AG10803 (cell line): ENCODE measurements around the gene ZNF488.
"Not testable (repeated sequence)": the region's sequence is repeated elsewhere in the genome, so short reads cannot be mapped to it uniquely, and the experiment has no call there.

Experiments
- DNase-seq: peaks from one replicate; pipeline ENCODE4 v3.0.0; 2010; ENCODE audit warnings: low read depth
- H3K4me3 ChIP-seq: 2 replicates; pipeline ENCODE4 v1.5.1; 2011; ENCODE audit warnings: mild to moderate bottlenecking, low read length, control low read depth
- TF ChIP-seq, protein P1 (sequence below): conservative IDR thresholded peaks from 2 replicates; pipeline ENCODE4 v1.5.1; 2011; ENCODE audit warnings: mild to moderate bottlenecking, low read length, control low read depth, inconsistent platforms

Gene ZNF488

DNA sequence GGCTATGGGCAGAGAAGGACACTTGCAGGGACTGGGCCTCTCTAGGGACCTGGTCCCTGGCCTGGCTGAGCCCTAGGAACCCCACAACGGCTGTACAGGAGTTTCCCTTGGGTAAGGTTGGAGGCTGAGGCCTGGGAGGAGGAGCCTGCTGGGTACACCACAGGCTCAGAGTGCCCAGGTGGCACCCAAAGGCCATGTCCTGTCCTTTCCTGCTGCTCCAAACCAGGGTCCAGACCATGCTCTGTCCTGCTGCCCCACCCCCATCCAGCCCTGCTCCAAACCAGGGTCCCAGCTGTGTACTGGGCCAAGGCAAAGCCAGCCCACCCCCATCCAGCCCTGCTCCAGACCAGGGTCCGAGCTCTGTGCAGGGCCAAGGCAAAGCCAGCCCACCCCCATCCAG is 35.3 kb upstream of the ZNF488 start:
- no peak overlapping the region for H3K4me3 ChIP-seq
- DNase-seq = no peak
- TF ChIP-seq, protein P1, sequence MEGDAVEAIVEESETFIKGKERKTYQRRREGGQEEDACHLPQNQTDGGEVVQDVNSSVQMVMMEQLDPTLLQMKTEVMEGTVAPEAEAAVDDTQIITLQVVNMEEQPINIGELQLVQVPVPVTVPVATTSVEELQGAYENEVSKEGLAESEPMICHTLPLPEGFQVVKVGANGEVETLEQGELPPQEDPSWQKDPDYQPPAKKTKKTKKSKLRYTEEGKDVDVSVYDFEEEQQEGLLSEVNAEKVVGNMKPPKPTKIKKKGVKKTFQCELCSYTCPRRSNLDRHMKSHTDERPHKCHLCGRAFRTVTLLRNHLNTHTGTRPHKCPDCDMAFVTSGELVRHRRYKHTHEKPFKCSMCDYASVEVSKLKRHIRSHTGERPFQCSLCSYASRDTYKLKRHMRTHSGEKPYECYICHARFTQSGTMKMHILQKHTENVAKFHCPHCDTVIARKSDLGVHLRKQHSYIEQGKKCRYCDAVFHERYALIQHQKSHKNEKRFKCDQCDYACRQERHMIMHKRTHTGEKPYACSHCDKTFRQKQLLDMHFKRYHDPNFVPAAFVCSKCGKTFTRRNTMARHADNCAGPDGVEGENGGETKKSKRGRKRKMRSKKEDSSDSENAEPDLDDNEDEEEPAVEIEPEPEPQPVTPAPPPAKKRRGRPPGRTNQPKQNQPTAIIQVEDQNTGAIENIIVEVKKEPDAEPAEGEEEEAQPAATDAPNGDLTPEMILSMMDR = no peak

DNA sequence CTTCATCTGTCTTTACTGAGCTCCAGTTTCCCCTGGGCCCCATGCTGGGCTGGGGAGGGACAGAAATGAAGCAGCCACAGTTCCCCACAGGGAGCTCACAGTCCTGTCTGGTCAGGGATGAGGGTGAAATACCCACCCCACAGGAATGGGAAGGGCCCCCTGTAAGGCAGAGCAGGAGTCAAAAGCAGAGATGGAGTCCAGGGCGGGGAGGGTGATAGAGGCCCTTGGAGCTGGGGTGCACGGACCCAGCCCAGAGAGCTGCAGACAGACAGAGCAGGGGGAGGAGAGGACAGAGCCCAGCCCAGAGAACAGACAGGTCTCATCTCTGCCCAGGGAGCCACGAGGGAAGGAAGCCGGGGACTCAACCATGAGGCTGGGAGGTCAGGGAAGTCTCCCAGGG is 34.9 kb upstream of the ZNF488 start:
- H3K4me3 ChIP-seq = no peak overlapping the region
- TF ChIP-seq, protein P1 = no peak
- DNase-seq = no peak

DNA sequence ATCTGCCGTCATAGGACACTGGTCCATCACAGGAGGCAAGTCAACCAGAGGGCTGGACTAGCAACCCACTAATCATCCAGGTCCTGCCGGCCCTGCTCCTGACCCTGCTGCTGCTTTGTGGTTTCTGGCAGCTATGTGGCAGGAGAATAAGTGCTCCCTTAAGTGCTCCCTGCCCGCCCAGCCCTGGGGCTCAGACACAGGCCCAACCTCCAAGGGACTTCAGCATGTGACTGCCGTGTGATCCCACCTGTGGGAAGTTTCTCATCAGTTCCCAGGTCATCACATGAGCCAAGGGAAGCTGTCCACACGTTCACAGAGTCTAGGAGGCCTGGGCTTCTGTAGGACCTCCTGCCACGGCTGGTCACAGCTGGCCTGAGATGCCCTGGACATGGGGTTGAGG is 34.2 kb upstream of the ZNF488 start:
- TF ChIP-seq, protein P1 = no peak
- H3K4me3 ChIP-seq = no peak overlapping the region
- no peak for DNase-seq

DNA sequence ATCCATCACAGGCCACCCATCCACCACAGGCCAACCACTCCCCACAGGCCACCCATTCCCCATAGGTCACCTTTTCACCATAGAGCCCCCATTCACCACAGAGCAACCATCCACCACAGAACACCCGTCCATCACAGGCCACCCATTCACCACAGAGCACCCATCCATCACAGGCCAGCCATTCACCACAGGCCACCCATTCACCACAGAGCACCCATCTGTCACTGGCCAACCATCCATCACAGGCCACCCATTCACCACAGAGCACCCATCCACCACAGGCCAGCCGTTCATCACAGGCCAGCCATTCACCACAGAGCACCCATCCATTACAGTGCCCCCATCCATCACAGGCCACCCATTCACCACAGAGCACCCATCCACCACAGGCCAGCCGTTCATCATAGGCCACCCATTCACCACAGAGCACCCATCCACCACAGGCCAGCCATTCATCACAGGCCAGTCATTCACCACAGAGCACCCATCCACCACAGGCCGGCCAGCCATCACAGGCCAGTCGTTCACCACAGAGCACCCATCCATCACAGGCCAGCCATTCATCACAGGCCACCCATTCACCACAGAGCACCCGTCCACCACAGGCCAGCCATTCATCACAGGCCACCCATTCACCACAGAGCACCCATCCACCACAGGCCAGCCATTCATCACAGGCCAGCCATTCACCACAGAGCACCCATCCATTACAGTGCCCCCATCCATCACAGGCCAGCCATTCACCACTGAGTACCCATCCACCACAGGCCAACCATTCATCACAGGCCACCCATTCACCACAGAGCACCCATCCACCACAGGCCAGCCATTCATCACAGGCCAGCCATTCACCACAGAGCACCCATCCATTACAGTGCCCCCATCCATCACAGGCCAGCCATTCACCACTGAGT is 32.5 kb upstream of the ZNF488 start:
- H3K4me3 ChIP-seq, DNase-seq: not testable (repeated sequence)

DNA sequence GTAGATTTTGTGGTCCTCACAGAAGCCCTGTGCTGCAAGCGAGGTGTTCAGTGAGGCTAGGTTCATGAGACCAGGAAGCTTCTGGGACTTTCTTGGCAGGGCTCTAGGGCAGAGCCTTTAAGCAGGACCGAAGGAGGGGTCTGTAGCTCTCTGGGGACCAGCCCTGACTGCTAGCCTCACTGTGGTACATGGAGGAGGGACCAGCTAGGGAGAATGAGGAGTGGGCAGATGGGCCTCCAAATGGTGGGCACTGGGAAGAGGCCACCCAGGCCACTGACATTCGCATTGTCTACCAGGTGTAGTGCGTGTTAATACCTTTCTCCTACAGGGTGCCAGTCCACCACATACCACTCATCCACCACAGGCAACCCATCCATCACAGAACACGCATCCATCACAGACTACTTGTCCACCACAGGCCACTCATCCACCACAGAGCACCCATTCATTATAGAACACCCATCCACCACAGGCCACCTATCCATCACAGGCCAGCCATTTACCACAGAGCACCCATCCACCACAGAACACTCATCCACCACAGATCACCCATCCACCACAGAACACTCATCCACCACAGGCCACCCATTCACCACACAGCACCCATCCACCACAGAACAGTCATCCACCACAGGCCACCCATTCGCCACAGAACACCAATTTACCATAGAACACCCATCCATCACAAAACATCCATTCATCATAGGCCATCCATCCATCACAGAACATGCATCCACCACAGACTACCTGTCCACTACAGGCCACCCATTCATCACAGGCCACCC is 31.6 kb upstream of the ZNF488 start:
- no peak overlapping the region for H3K4me3 ChIP-seq
- no peak for DNase-seq
- TF ChIP-seq, protein P1 = no peak

DNA sequence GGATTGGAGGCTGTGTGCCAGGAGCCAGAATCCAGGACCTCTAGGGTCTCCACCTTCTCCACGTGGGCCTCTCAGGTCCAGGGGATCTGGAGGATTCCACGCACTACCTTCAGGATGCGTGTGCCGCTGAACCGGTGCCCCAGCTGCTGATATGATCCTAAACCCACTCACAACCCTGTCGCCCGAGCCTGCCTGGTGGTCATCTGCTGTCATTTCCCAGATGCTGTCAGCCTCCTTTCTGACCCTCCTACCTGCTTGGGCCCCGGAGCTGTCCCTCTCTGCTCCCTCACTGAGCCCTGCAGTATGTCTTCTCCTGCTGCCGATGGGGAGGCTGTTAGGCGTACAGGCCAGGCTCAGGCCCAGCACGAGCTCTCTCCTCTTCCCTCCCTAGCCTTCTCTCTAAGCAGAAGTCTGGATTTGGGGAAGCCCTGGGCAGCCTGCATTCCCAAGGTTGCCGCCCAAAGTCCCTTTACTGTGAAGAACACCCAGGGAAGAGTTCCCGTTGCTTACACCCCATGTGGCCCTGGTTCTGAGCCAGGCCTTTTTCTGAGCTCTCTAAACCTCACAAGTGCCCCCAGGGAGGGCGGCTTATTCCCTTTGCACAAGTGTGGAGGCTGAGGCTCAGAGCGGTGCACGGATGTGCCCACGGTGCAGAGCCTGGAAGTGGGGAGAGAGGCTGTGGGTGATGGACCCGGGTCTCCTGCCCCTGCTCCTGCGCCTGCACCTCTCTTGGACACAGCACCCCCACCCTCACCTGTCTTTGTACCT is 30.8 kb upstream of the ZNF488 start:
- no peak overlapping the region for H3K4me3 ChIP-seq
- TF ChIP-seq, protein P1 = no peak
- no peak for DNase-seq

DNA sequence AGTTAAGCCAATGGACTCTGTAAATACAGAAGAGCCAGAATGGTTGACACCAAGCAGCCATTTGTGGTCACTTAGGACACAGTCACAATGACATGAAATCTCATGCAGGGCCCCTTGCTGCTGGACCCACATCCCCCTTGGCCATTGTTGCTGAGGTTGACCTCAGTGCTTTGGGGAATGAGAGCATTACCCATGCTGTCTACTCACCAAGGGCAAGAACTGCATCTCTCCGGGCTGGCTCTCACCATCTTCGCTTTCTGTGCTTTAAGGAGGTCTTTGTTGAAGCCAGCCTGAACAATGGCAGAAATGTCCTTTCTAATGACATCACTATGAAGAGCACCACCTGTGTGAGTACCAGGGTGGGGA is 30.1 kb upstream of the ZNF488 start:
- DNase-seq = no peak
- TF ChIP-seq, protein P1 = no peak
- no peak overlapping the region for H3K4me3 ChIP-seq
